SK-N-SH treated with all-trans-retinoic acid at 6 μM for 48 hours (cell line): ENCODE data around the gene GEMIN7.
"Not testable (repeated sequence)": the region's sequence is repeated elsewhere in the genome, so short reads cannot be mapped to it uniquely, and the experiment has no call there.

Experiments used
- ATAC-seq: fragments of 200-7000 bp; cut with Tn5 transposase; 3 replicates; pipeline ENCODE4 v1.9.1; 2020; ENCODE audit warnings: mild to moderate bottlenecking, moderate library complexity
- ARNTL ChIP-seq: fragments of 450-650 bp; formaldehyde crosslinking; IDR thresholded peaks from 2 replicates; pipeline ENCODE4 v1.5.0; 2020; ENCODE audit warnings: low read depth, mild to moderate bottlenecking, moderate library complexity, borderline replicate concordance
- BACH2 ChIP-seq: fragments of 250-450 bp; sonication (Bioruptor Pico); IDR thresholded peaks from 2 replicates; pipeline ENCODE4 v1.9.0; 2021; ENCODE audit warnings: mild to moderate bottlenecking, borderline replicate concordance
- CSDC2 ChIP-seq: fragments of 250-450 bp; sonication (Bioruptor Pico); IDR thresholded peaks from 2 replicates; pipeline ENCODE4 v1.5.0; 2020; ENCODE audit warnings: mild to moderate bottlenecking, moderate library complexity
- ESRRG ChIP-seq: fragments of 250-450 bp; sonication (Bioruptor Pico); IDR thresholded peaks from 2 replicates; pipeline ENCODE4 v1.6.1; 2021; ENCODE audit warnings: mild to moderate bottlenecking
- GLIS3 ChIP-seq: fragments of 250-450 bp; sonication (Bioruptor Pico); IDR thresholded peaks from 2 replicates; pipeline ENCODE4 v1.5.0; 2020; ENCODE audit warnings: mild to moderate bottlenecking, moderate library complexity
- ISL1 ChIP-seq: fragments of 250-450 bp; sonication (Bioruptor Pico); IDR thresholded peaks from 2 replicates; pipeline ENCODE4 v2.1.2; 2022; ENCODE audit warnings: mild to moderate bottlenecking, moderate library complexity
- OSR1 ChIP-seq: fragments of 250-450 bp; sonication (Bioruptor Pico); IDR thresholded peaks from 2 replicates; pipeline ENCODE4 v1.8.0; 2022; ENCODE audit warnings: moderate library complexity, mild to moderate bottlenecking, inconsistent platforms
- PPARA ChIP-seq: fragments of 250-450 bp; sonication (Bioruptor Pico); IDR thresholded peaks from 2 replicates; pipeline ENCODE4 v1.5.0; 2020; ENCODE audit warnings: mild to moderate bottlenecking, borderline replicate concordance
- RARB ChIP-seq: fragments of 250-450 bp; sonication (Bioruptor Pico); IDR thresholded peaks from 2 replicates; pipeline ENCODE4 v1.8.0; 2021; ENCODE audit warnings: mild to moderate bottlenecking, moderate library complexity
- SNAI2 ChIP-seq: fragments of 250-450 bp; sonication (Bioruptor Pico); IDR thresholded peaks from 2 replicates; pipeline ENCODE4 v1.5.0; 2020; ENCODE audit warnings: mild to moderate bottlenecking, moderate library complexity
- TCF4 ChIP-seq: fragments of 250-450 bp; sonication (Bioruptor Pico); IDR thresholded peaks from 2 replicates; pipeline ENCODE4 v1.8.0; 2021; ENCODE audit warnings: mild to moderate bottlenecking, moderate library complexity, borderline replicate concordance
- TOX ChIP-seq: fragments of 250-450 bp; sonication (Bioruptor Pico); IDR thresholded peaks from 2 replicates; pipeline ENCODE4 v1.8.0; 2021; ENCODE audit warnings: mild to moderate bottlenecking, moderate library complexity, borderline replicate concordance
- ZC3H10 ChIP-seq: fragments of 250-450 bp; sonication (Bioruptor Pico); IDR thresholded peaks from 2 replicates; pipeline ENCODE4 v1.5.1; 2021; ENCODE audit warnings: mild to moderate bottlenecking, moderate library complexity
- ZFP3 ChIP-seq: fragments of 250-450 bp; sonication (Bioruptor Pico); IDR thresholded peaks from 2 replicates; pipeline ENCODE4 v1.5.0; 2020; ENCODE audit warnings: mild to moderate bottlenecking, moderate library complexity
- ZFP30 ChIP-seq: fragments of 450-650 bp; formaldehyde crosslinking; IDR thresholded peaks from 2 replicates; pipeline ENCODE4 v1.5.0; 2022; ENCODE audit warnings: mild to moderate bottlenecking, moderate library complexity
- ZNF565 ChIP-seq: fragments of 450-650 bp; formaldehyde crosslinking; conservative IDR thresholded peaks from 2 replicates; pipeline ENCODE4 v1.5.0; 2020; ENCODE audit warnings: low read depth, mild to moderate bottlenecking, moderate library complexity
- ZNF8 ChIP-seq: fragments of 450-650 bp; formaldehyde crosslinking; IDR thresholded peaks from 2 replicates; pipeline ENCODE4 v1.5.0; 2020; ENCODE audit warnings: mild to moderate bottlenecking, moderate library complexity
- TF ChIP-seq, protein P1 (sequence below): fragments of 250-450 bp; sonication (Bioruptor Pico); IDR thresholded peaks from 2 replicates; pipeline ENCODE4 v1.5.0; 2020; ENCODE audit warnings: mild to moderate bottlenecking, moderate library complexity
- TF ChIP-seq, protein P2 (sequence below): fragments of 250-450 bp; sonication (Bioruptor Pico); IDR thresholded peaks from 2 replicates; pipeline ENCODE4 v1.5.1; 2020; ENCODE audit warnings: low read depth, mild to moderate bottlenecking, moderate library complexity
- TF ChIP-seq, protein P3 (sequence below): fragments of 250-450 bp; sonication (Bioruptor Pico); IDR thresholded peaks from 2 replicates; pipeline ENCODE4 v1.5.1; 2021; ENCODE audit warnings: mild to moderate bottlenecking, moderate library complexity
- TF ChIP-seq, protein P4 (sequence below): fragments of 250-450 bp; sonication (Bioruptor Pico); IDR thresholded peaks from 2 replicates; pipeline ENCODE4 v1.8.0; 2020; ENCODE audit warnings: mild to moderate bottlenecking, moderate library complexity, borderline replicate concordance

The GEMIN7 gene

DNA sequence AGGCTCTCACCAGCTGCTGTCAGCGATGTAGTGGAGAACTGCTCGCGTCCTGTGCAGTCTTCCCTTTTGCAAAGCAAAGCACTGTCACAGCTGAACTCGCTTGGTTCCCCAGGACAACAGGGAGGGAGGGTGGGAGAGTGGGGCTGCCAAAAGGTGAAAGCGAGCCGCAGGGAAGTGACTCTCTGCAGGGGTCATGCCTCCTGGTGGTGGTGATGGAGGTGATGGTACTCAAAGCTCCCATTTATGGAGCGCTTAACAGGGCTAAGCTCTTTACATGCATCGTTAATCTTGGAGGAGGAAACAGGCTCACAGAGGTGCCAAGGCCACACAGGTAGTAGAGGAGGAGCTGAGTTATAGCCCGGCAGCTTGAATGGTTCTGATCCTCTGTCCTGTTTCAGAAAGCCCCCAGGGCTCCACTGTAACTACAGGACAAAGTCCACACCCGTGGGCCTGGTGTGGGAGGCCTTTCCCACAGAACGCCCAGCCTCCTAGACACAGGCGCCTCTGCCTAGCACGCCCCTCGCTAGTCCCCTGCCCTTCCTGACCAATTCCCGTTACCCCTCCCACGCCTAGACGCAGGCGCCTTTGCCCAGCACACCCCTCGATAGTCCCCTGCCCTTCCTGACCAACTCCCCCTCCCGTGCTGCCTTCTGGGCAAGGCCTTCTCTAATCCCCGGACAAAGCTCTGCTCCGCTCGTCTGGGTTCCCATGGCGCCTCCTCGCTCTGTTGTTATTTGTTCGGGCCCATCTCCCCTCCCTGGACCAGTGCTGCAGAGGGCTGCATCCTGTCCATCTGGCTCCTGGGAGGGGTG is 24.7 kb downstream of the GEMIN7 start (continued):
- TF ChIP-seq, protein P1, sequence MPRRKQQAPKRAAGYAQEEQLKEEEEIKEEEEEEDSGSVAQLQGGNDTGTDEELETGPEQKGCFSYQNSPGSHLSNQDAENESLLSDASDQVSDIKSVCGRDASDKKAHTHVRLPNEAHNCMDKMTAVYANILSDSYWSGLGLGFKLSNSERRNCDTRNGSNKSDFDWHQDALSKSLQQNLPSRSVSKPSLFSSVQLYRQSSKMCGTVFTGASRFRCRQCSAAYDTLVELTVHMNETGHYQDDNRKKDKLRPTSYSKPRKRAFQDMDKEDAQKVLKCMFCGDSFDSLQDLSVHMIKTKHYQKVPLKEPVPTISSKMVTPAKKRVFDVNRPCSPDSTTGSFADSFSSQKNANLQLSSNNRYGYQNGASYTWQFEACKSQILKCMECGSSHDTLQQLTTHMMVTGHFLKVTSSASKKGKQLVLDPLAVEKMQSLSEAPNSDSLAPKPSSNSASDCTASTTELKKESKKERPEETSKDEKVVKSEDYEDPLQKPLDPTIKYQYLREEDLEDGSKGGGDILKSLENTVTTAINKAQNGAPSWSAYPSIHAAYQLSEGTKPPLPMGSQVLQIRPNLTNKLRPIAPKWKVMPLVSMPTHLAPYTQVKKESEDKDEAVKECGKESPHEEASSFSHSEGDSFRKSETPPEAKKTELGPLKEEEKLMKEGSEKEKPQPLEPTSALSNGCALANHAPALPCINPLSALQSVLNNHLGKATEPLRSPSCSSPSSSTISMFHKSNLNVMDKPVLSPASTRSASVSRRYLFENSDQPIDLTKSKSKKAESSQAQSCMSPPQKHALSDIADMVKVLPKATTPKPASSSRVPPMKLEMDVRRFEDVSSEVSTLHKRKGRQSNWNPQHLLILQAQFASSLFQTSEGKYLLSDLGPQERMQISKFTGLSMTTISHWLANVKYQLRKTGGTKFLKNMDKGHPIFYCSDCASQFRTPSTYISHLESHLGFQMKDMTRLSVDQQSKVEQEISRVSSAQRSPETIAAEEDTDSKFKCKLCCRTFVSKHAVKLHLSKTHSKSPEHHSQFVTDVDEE (CRISPR knock-in tag): no peak

DNA sequence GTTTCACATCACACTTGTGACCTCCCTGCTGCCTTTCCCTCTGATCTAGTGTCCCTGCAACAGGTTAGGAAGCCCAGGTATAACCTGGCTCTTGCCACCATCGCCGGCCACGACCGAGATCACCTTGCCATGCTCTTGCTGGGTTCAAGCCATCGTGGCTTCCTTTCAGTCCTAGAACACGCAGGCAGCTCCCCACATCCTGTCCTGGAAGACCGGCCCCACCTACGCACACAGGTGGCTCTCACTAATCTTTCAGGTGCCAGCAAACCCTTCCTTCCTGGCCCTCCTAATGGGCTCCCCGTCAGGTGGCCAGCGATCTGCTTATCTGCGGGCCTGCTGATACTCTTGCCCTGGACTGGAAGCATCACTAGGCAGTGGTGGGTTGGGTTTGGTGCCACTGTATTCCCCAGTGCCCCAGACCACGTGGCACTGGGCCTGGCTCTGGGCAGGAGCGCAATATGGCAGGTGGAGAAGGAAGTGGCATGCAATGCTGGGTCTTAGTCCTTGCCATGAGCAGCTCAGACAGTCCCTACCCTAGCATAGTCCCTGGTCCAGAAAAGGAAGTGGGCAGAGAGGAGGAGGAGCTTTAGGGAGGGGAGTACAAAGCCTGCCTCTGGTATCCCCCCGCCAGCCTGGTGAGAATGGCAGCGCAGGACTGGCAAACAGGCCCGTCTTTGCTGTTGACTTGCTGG is 25.7 kb downstream of the GEMIN7 start:
- TF ChIP-seq, protein P2, sequence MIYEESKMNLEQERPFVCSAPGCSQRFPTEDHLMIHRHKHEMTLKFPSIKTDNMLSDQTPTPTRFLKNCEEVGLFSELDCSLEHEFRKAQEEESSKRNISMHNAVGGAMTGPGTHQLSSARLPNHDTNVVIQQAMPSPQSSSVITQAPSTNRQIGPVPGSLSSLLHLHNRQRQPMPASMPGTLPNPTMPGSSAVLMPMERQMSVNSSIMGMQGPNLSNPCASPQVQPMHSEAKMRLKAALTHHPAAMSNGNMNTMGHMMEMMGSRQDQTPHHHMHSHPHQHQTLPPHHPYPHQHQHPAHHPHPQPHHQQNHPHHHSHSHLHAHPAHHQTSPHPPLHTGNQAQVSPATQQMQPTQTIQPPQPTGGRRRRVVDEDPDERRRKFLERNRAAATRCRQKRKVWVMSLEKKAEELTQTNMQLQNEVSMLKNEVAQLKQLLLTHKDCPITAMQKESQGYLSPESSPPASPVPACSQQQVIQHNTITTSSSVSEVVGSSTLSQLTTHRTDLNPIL (CRISPR knock-in tag): no peak
- TF ChIP-seq ESRRG (CRISPR knock-in tag) (no peak), TOX (CRISPR knock-in tag) (no peak), SNAI2 (CRISPR knock-in tag) (no peak), TCF4 (CRISPR knock-in tag) (no peak), ARNTL (no peak), OSR1 (CRISPR knock-in tag) (no peak)
- no peak for ATAC-seq

DNA sequence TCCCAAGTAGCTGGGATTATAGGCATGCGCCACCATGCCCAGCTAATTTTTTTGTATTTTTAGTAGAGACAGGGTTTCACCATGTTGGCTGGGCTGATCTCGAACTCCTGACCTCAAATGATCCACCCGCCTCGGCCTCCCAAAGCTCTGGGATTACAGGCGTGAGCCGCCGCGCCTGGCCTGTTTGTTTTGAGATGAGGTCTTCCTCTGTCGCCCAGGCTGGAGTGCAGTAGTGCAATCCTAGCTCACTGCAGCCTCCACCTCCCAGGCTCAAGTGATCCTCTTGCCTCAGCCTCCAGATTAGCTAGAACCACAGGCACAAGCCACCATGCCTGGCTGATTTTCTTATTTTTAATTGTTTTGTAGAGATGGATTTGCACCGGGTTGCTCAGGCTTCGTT is 27.3 kb downstream of the GEMIN7 start:
- ATAC-seq: not testable (repeated sequence)

DNA sequence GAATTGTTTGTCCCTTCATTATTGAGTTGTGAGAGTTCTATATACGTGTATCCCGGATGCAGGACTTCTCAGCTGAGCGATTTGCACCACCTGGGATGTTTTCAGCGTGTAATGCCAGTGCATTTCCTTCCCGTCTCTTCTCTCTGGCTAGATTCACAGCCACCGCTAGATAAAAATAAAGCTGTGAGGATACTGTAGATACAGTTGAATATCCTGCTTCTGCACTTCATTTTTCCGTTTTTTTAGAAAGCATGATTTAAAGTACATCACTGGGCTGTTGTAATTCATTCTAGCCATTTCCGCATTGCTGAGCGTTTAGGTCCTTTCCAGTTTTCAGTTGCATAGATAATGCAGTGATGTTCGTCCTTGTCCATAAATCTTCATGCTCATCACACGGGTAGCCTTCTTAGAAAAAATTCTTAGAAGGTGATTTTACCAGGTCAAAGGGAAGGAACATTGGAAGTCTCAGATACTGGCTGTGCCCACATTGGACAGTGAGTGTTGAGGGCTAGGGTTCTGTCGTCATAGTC is 28.6 kb downstream of the GEMIN7 start:
- ATAC-seq: no peak
- TF ChIP-seq ZNF8 (CRISPR knock-in tag) (no peak), ARNTL (no peak), CSDC2 (CRISPR knock-in tag) (no peak), PPARA (CRISPR knock-in tag) (no peak), SNAI2 (CRISPR knock-in tag) (no peak), ZNF565 (CRISPR knock-in tag) (no peak), ZFP3 (no peak), TOX (CRISPR knock-in tag) (no peak), ISL1 (CRISPR knock-in tag) (no peak), ZFP30 (CRISPR knock-in tag) (no peak), GLIS3 (CRISPR knock-in tag) (no peak), TCF4 (CRISPR knock-in tag) (no peak)
- TF ChIP-seq, protein P3, sequence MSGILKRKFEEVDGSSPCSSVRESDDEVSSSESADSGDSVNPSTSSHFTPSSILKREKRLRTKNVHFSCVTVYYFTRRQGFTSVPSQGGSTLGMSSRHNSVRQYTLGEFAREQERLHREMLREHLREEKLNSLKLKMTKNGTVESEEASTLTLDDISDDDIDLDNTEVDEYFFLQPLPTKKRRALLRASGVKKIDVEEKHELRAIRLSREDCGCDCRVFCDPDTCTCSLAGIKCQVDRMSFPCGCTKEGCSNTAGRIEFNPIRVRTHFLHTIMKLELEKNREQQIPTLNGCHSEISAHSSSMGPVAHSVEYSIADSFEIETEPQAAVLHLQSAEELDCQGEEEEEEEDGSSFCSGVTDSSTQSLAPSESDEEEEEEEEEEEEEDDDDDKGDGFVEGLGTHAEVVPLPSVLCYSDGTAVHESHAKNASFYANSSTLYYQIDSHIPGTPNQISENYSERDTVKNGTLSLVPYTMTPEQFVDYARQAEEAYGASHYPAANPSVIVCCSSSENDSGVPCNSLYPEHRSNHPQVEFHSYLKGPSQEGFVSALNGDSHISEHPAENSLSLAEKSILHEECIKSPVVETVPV: no peak
- TF ChIP-seq, protein P4, sequence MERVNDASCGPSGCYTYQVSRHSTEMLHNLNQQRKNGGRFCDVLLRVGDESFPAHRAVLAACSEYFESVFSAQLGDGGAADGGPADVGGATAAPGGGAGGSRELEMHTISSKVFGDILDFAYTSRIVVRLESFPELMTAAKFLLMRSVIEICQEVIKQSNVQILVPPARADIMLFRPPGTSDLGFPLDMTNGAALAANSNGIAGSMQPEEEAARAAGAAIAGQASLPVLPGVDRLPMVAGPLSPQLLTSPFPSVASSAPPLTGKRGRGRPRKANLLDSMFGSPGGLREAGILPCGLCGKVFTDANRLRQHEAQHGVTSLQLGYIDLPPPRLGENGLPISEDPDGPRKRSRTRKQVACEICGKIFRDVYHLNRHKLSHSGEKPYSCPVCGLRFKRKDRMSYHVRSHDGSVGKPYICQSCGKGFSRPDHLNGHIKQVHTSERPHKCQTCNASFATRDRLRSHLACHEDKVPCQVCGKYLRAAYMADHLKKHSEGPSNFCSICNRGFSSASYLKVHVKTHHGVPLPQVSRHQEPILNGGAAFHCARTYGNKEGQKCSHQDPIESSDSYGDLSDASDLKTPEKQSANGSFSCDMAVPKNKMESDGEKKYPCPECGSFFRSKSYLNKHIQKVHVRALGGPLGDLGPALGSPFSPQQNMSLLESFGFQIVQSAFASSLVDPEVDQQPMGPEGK: no peak

DNA sequence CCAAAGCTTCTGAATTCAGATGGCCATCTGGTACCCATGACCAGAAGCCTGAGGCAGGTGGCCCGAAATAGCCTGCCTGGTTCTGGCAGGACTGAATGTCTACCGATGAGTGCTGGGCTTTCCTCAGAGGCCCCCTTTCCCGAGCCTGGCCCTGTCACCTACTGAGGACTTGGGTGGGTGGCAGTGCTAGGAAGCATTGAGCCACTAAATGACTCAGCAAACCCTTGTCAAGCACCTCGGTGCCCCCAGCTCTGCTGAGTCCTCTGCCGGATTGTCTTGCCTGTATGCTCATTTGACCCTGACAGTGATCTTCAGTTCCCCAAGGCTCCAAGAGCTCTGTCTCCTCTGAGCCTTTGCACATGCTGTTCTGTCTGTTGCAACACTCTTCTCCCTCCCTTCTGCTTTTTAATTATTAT is 31.8 kb downstream of the GEMIN7 start:
- TF ChIP-seq ZC3H10 (CRISPR knock-in tag) (no peak), ZFP3 (no peak), RARB (CRISPR knock-in tag) (no peak), PPARA (CRISPR knock-in tag) (no peak), ESRRG (CRISPR knock-in tag) (no peak), ARNTL (no peak), BACH2 (CRISPR knock-in tag) (no peak), TCF4 (CRISPR knock-in tag) (no peak), TOX (CRISPR knock-in tag) (no peak)
- TF ChIP-seq, protein P3: no peak
- TF ChIP-seq, protein P4: no peak
- no peak for ATAC-seq
